Effector memory CD4-positive, alpha-beta T cell (primary cell): ENCODE measurements around the gene GYPE.
"Not testable (repeated sequence)": the region's sequence is repeated elsewhere in the genome, so short reads cannot be mapped to it uniquely, and the experiment has no call there.

Experiments used
- DNase-seq, 3 donors: peaks; one replicate each; pipeline ENCODE4 v3.0.0-alpha.2; 2020
- H3K27ac ChIP-seq: 2 replicates; pipeline ENCODE4 v1.7.0; 2013; ENCODE audit warnings: mild to moderate bottlenecking, low read length, moderate library complexity; ENCODE audit not compliant: insufficient read depth, poor library complexity, severe bottlenecking
- H3K27me3 ChIP-seq: replicated peaks from 2 replicates; pipeline ENCODE4 v1.7.0; 2013; ENCODE audit warnings: mild to moderate bottlenecking, low read length; ENCODE audit not compliant: insufficient read depth, control insufficient read depth, poor library complexity, severe bottlenecking
- H3K36me3 ChIP-seq: 2 replicates; pipeline ENCODE4 v1.7.0; 2013; ENCODE audit warnings: mild to moderate bottlenecking, low read length, moderate library complexity; ENCODE audit not compliant: control insufficient read depth, insufficient read depth
- H3K4me1 ChIP-seq: 2 replicates; pipeline ENCODE4 v1.7.0; 2013; ENCODE audit warnings: low read length, mild to moderate bottlenecking; ENCODE audit not compliant: control insufficient read depth, insufficient read depth, poor library complexity, severe bottlenecking
- H3K4me3 ChIP-seq: 2 replicates; pipeline ENCODE4 v1.7.0; 2013; ENCODE audit warnings: low read length, low read depth, mild to moderate bottlenecking; ENCODE audit not compliant: insufficient read depth, poor library complexity, severe bottlenecking
- H3K9me3 ChIP-seq: 2 replicates; pipeline ENCODE4 v1.7.0; 2013; ENCODE audit warnings: mild to moderate bottlenecking, low read length, moderate library complexity; ENCODE audit not compliant: control insufficient read depth

Gene GYPE

DNA sequence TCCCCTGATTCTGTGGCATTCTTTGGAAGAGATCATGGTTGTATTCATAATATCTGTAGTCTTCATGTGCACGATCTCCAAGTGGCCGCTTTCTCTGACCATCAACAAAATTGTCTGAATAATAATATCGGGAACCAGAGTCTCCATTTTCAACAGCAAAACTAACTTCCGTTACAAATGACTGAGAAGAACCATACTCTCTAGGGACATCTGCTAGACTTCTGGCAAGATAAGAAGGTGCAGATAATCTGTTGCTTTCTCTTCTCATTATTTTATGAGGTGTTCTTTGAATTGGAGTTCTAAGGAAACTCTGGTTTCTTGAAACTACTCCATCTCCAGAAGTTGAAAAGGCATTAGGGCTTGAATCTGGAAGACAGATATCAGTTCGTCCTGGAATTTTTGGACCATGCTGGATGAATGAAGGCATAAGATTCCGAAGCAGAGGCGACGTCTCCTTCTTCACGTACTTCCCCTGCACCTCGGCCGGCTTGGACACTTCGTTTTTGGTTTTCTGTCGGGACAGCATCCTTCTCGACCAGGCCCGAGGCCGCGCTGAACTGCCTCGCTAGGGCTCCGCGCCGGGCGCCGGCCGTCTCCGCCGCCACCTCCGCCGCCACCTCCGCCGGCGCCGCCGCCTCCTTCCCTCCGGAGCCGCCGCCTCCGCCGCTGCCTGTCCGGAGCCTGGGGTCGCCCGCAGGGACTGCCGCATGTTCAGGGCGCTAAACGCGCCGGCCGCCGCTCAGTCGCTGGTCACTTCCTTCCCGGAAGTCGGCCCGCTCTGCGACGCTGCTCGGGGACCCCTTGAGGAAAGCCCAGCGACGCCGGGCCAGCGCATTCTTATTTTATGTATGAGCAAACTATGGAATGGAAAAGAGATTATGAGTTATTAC lies 6.4 kb upstream of the GYPE start:
- not testable (repeated sequence) for H3K36me3 ChIP-seq, H3K27ac ChIP-seq, H3K4me3 ChIP-seq, H3K9me3 ChIP-seq, H3K4me1 ChIP-seq, H3K27me3 ChIP-seq
- peak in 1 of 3 donors; percentile 0 for DNase-seq

DNA sequence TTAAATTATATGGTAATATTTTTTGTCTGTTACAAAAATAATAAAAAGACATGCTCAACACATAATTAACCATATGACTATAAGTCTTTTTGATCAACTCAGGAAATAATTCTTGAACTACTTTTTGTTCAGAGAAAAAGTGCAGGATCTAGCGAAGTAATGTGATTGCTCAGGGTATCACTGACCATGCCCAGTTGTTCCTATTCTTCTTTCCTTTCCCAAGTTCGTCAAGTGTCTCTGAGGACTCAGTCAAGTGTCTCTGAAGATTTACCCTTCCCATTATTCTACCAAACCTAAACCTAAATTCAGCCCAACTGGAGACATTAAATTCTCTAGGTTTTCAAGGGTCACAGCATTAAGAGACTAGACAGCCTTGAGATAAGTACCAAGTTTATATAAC lies 5.5 kb upstream of the GYPE start:
- H3K9me3 ChIP-seq, H3K4me3 ChIP-seq, DNase-seq, H3K27ac ChIP-seq, H3K36me3 ChIP-seq, H3K4me1 ChIP-seq, H3K27me3 ChIP-seq: not testable (repeated sequence)

- DNase-seq, H3K27me3 ChIP-seq, H3K9me3 ChIP-seq, H3K27ac ChIP-seq, H3K4me3 ChIP-seq, H3K4me1 ChIP-seq, H3K36me3 ChIP-seq: not testable (repeated sequence)
Observed at GRCh38 chr4:143907811-143908210, 2.5 kb upstream of the GYPE start.

- not testable (repeated sequence) for H3K27me3 ChIP-seq, H3K4me1 ChIP-seq
Observed at GRCh38 chr4:143904431-143904830, 928 bp downstream of the GYPE start.

GRCh38 chr4:143890323-143890722 lies 15.0 kb downstream of the GYPE start:
- not testable (repeated sequence) for H3K9me3 ChIP-seq, H3K36me3 ChIP-seq, H3K4me1 ChIP-seq, H3K27me3 ChIP-seq, H3K27ac ChIP-seq, H3K4me3 ChIP-seq, DNase-seq

More at GRCh38 chr4:143904431-143904830, 928 bp downstream of the GYPE start:
- not testable (repeated sequence) for H3K9me3 ChIP-seq, DNase-seq, H3K36me3 ChIP-seq, H3K27ac ChIP-seq, H3K4me3 ChIP-seq

- H3K4me3 ChIP-seq, H3K9me3 ChIP-seq, DNase-seq, H3K4me1 ChIP-seq, H3K36me3 ChIP-seq, H3K27me3 ChIP-seq, H3K27ac ChIP-seq: not testable (repeated sequence)
Observed at GRCh38 chr4:143888189-143888588, 17.2 kb downstream of the GYPE start.

- not testable (repeated sequence) for H3K9me3 ChIP-seq
Observed at GRCh38 chr4:143884965-143885364, 20.4 kb downstream of the GYPE start.

DNA sequence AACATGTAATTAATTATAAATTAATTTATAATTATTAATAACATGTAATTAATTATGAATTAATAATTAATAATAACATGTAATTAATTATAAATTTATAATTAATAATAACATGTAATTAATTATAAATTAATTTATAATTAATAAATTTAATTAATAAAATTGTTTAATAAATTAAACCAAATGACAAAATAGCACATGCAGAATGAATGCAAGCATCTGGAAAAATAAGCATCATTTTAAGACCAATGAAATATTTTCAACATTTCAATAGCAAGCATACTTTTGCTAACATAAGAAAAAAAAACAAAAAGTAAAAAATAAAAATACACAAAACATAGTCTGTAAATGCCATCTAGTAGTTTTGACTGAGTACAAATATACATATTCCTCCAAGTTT lies 21.8 kb downstream of the GYPE start:
- H3K4me1 ChIP-seq: no peaks in the 10 kb centered on the region
- no peak overlapping the region for H3K27ac ChIP-seq
- no peaks in the 10 kb centered on the region for H3K9me3 ChIP-seq
- no peaks in the 10 kb centered on the region for H3K36me3 ChIP-seq
- no peak overlapping the region for H3K4me3 ChIP-seq
- DNase-seq: no peak
- no peaks in the 10 kb centered on the region for H3K27me3 ChIP-seq

More at GRCh38 chr4:143884965-143885364, 20.4 kb downstream of the GYPE start:
- H3K27ac ChIP-seq, H3K27me3 ChIP-seq, DNase-seq, H3K4me1 ChIP-seq, H3K4me3 ChIP-seq, H3K36me3 ChIP-seq: not testable (repeated sequence)

GRCh38 chr4:143882892-143883291 lies 22.5 kb downstream of the GYPE start:
- Histone ChIP-seq H3K9me3 (no peaks in the 10 kb centered on the region), H3K4me3 (no peak overlapping the region), H3K27ac (no peak overlapping the region), H3K4me1 (no peaks in the 10 kb centered on the region), H3K27me3 (no peaks in the 10 kb centered on the region), H3K36me3 (no peaks in the 10 kb centered on the region)
- no peak for DNase-seq

DNA sequence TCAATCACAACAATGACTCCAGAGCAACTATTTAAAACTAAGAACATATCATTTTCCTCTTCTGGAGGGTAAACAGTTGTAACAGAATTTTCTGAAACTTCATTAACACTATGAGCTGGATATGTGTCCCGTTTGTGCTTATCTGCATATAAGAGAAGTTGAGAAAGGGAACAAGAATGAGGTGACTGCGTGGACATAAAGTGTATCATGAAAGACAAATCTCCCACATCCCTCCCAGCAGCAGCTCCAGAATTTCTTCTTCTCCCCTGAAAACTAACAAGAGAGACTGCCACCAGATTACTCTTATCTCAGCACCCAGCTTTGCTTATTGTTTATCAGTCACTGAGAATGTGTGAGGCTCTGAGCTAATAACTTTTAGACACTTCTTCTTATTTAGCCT lies 25.8 kb downstream of the GYPE start:
- H3K4me3 ChIP-seq, DNase-seq, H3K27me3 ChIP-seq, H3K9me3 ChIP-seq, H3K36me3 ChIP-seq, H3K4me1 ChIP-seq, H3K27ac ChIP-seq: not testable (repeated sequence)
